ENCODE data around the gene LUM.

The LUM gene, protein sequence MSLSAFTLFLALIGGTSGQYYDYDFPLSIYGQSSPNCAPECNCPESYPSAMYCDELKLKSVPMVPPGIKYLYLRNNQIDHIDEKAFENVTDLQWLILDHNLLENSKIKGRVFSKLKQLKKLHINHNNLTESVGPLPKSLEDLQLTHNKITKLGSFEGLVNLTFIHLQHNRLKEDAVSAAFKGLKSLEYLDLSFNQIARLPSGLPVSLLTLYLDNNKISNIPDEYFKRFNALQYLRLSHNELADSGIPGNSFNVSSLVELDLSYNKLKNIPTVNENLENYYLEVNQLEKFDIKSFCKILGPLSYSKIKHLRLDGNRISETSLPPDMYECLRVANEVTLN

GRCh38 chr12:91111366-91112325 lies at the start of gene LUM:
Gene LUM, minus strand, starts transcription at chr12:91111494. Its CDS starts 2,515 bp downstream, at chr12:91108979.
- DNase-seq = no peak

- DNase-seq = no peak
These were observed 49.7 kb upstream of the LUM start for GRCh38 chr12:91161009-91161408.

DNA sequence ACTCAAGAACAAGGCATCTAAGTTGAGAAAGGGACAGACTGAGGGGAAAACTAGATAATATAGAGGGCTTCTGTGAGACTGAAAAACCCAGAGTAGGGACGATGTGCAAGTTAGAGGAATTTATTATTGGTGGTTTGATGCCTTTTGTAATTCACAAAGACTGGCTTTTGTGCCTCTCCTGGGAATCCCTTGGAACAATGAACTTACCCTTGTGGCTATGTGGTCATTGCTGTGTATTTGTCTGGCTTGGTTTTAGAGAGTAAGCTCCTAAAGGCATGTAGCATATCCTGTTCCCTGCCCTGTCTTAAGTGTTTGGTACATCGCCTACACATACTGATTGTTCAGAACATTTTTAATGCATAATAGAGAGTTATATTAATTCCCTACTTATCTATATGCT lies 44.7 kb upstream of the LUM start:
- DNase-seq = no peak

GRCh38 chr12:91154131-91154530 lies 42.8 kb upstream of the LUM start:
- no peak for DNase-seq

GRCh38 chr12:91144053-91144452 lies 32.8 kb upstream of the LUM start:
- no peak for DNase-seq

DNA sequence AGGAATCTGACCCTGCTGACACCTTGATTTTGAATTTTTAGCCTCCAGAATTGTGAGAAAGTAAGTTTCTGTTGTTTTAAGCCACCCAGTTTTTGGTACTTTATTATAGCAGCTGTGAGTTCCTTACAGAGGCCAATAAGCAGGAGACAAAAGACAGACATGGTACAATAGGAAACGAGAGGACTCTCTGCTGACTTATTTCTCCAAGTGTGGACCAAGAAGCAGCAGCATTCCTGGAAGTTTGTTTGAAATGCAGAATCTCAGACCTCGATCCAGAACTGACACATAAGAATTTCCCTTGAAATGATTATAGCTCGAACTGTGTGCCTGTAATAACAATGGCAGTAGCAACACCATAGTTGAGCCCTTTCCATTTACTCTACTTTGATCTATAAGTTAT lies 31.9 kb upstream of the LUM start:
- no peak for DNase-seq

GRCh38 chr12:91142221-91142631 lies 30.9 kb upstream of the LUM start:
- DNase-seq = no peak

DNA sequence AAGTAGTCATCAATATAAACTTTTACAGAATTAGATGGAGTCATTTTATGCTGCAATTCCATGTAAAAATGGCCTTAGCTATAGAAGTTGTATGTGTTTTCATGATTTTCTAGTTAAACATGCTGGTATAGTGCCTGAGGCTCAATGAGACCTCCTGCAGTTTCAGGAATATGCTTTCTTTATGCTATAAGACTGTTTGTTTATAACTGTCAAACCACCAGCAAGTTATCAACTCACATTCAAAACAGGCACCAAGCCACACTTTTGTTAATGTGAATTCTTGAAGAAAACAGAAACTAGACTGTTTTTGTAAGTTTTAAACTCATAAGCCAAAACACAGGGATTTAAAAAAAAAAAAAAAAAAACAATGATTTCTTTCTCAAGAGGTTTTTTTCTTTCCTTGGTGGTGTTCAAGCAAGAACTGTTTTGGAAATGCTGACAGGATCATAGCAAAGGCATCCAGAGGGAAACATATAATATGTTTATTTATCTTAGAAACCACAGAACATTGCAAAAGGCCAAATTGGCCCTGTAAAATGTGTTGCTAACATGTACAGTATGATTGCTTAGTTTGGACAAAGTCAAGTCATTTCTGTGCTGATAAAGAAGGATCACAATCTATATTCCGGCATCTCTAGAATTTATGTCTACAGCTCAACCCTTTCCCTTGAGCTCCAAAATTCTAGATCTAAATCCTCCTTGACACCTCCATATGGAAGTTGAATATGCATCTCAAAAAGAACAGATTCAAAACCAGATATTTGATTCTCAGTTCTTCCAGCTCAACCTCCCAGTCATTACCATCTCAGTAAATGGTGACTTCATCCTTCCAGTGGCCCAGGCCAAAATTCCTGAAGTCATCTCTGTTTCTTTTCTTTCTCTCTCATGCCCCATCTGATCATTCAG lies 29.0 kb upstream of the LUM start:
- no peak for DNase-seq

GRCh38 chr12:91139286-91139685 lies 28.0 kb upstream of the LUM start:
- no peak for DNase-seq

DNA sequence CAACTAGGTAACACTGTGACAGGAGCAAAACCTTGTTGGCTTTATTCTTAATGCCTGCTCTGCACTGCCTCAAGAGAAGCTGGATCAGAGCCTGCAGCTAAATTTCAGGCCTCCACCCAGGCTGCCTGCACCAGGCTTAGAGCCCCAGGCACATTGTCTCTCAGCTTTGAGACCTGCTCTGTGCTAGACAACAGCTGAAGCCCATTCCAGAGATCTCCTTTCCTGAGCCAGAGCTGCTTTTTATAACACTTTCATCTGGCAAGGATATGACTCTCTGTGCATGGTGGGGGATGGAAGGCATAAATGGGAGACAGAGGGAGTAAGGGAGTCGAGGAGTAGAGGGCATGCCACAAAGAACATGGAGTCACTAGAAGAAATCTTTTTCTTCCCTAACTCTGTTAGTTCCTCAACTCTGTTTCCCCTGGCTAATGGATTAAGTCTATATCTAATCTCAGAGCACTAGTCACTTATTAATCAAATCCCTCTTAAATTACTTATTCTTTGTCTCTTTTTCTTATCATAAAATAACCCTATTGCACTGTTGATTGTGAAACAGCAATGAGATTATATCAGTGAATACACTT lies 27.1 kb upstream of the LUM start:
- DNase-seq = no peak

- DNase-seq = no peak
These were observed 22.6 kb upstream of the LUM start for GRCh38 chr12:91133871-91134270.

DNA sequence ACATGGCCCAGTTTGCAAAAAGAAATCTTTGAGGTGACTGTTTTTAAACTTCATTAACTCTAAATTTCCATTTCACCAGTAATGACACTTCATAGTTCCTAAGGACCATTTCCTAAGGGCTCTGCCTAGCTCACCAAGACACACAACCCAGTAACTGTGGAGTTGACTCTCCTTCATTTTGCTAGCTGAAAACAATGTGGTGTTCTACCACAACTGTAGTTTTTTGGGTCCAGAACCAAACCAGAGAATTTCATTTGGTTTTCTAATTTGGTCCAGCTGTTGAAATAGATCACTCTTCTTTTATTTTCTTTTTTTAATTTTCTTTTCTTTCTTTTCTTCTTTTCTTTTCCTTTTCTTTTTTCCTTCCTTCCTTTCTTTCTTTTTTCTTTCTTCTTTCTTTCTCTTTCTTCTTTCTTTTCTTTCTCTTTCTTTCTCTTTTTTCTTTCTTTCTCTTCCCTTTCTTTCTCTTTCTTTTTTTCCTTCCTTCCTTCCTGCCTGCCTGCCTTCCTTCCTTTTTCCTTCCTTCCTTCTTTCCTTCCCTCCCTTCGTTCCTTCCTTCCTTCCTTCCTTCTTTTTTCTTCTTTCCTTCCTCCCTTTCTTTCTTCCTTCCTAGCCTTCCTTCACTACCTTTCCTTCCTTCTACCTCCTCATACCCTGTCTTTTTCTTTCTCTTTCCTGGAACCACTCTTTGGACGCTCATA lies 18.5 kb upstream of the LUM start:
- DNase-seq = no peak

DNA sequence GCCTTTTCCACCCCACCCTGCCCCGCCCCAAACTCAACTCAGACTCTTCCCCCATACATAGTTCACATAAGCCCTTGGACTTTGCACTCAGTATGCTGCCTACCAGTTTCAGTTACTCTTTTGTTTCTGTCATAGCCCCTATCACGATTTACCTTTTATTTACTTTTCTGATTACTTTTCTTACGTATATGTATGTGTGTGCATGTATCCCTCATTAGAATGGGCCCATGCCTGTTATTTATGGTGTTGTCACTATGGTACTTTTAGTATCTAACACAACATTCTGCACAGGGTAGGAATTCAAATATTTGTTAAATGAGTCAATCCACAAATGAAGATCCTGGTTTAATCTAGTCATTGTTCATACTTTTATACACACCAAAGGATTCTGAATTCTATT lies 16.5 kb upstream of the LUM start:
- no peak for DNase-seq

GRCh38 chr12:91127306-91127705 lies 16.0 kb upstream of the LUM start:
- DNase-seq = no peak

GRCh38 chr12:91126516-91126915 lies 15.2 kb upstream of the LUM start:
- no peak for DNase-seq

DNA sequence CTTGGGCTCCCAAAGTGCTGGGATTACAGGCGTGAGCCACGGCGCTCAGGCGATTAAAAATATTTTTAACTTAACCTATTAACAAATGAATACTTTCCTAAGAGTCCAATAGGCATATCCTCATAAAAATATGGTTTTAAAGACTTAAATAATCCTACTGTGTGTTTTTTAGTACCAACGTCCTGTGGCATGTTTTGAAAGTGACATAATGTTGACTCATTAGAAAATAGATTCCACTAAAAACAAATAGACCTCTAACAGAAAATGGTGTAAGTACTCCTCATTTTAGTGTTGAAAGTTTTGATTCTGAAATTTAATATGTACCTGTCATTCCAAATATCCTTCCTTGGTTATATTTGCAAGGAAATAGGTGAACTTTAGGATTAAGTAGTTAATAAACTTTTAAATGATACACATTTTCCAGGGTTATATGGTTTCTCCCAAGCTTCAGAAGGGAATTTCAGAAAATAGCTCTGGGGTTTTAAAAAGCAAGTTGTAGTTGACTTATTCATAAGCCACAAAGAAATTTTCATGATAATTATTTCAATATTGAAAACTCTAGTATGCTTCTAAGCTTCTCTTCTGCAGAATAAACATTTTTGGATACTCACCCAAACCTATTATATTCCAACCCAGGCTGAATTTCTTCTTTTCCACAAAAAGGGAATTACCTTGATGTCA lies 12.1 kb upstream of the LUM start:
- DNase-seq = no peak

DNA sequence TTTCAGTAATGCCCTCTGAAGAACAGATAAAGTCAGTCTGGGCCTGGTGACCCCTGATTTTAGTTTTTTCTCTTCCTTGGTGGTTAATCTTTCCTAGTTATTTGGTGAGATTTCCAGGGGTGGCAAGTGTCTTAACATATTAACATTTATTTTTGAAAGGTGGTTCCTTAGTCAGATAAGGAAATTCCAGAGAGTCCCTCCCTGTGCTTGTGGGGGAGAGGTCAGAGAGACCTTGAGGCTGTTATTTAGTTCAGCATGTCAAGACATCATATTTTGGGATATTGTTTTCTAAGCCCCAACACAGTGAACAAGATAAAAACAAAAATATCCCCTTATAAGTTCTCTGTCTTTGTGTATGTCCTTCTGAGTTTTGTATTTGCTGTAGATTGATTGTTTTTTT lies 9.5 kb upstream of the LUM start:
- DNase-seq = no peak

- no peak for DNase-seq
These were observed 7.8 kb upstream of the LUM start for GRCh38 chr12:91119089-91119488.

- no peak for DNase-seq
These were observed 2.3 kb upstream of the LUM start for GRCh38 chr12:91113621-91114020.

- no peak for DNase-seq
These were observed 876 bp downstream of the LUM start for GRCh38 chr12:91110311-91110924.

Data from activated naive CD4-positive, alpha-beta T cell (primary cell).